ENCODE measurements around the gene SRF.

The SRF gene

DNA sequence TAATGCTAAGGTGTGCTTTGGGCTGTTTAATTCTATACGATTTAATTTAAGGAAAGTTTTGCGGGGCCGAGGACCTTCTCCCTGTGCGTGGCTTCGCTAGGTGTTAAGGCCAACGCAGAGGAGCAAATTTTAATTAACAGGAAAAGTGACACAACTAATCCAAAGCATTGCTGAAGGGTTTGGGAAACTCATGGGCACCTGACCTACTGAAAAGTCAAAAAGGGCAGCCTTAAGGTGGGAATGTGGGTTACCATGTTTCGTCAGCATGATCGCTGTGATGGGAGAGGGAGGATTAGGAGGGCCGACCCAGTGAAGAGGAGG is 10.5 kb downstream of the SRF start:
- no peak for TF ChIP-seq CTCF (IDR thresholded peaks at IDR 0.05)

DNA sequence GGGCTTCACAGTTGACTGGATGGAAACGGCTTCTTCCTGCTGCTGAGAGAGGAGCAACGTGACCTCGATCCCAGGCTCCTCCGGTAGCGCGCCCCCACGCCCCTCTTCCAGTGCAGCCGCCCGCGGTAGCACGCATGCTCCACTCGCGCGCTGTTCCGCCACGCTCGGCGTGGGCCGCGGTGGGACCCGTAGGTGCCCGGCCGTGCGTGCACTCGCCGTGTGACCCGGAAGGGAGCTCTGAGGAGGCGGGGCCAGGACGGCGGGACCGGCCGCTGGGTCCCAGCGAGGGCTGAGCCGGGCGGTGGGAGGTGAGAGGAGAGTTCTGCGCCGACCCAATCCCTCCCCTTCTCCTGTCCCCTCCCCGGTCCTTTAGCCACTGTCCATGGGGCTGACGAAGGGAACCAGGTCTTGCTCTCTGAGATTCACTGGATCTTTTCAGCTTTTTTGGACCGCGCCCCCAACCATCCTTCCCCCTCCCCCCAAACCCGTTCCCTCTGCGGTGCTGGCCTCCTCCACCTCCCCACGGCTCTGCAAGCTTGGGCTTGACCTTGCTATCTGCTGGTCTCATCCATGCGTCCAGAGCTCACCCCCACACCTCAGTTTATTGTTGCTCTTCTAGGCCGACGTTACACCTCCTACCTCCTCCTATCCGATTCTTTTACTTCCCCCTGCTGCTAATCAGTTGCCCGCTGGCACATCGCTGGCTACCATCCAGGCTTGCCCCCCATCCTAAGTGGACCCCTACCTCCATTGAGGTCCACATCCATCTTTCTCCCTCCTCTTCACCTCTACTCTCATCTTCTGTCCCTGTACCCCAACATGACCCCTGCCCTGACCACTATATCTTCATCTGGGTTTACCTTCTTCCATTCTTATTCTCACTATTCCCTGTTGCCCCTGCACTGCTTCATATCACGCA is 11.1 kb downstream of the SRF start, which contains the start of gene CUL9:
Gene CUL9 (plus strand): TSS at position 255 of the 919 bp plus-strand sequence. CDS start 2,115 bp downstream, outside the sequence.
- TF ChIP-seq CTCF (IDR thresholded peaks at IDR 0.05) = no peak

DNA sequence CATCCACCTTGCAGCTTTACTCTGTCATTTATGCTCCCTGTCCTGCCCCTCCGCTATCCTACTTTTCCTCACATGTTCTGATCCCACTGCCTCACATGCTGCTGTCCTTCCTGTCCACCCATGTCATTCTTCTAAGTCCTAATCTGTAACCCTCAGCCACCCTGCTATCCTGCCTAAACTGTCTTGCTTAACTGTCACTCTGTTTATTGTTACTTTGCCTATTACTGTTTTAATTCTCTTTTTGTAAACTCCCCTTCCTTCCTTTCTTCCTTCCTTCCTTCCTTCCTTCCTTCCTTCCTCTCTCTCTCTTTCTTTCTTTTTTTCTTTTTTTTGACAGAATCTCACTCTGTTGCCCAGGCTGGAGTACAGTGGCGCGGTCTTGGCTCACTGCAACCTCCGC is 12.4 kb downstream of the SRF start:
- TF ChIP-seq CTCF (IDR thresholded peaks at IDR 0.05) = no peak

DNA sequence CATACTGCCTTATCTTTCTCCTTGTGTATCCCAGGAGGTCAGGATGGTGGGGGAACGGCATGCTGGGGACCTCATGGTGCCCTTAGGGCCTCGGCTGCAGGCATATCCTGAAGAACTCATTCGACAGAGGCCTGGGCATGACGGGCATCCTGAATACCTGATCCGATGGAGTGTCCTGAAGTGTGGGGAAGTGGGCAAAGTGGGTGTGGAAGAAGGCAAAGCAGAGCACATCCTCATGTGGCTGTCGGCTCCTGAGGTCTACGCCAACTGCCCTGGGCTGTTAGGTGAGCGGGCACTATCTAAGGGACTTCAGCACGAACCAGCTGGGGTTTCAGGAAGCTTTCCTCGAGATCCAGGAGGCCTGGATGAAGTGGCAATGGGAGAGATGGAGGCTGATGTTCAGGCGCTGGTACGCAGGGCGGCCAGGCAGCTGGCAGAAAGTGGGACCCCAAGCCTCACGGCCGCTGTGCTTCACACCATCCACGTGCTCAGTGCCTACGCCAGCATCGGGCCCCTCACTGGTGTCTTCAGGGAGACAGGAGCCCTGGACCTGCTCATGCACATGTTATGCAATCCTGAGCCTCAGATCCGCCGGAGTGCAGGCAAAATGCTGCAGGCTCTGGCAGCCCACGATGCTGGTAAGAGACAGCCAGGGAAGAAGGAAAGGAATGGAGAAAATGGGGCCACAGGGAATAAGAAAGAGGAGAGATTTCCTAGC is 13.4 kb downstream of the SRF start:
- TF ChIP-seq CTCF (IDR thresholded peaks at IDR 0.05) = no peak

GRCh38 chr6:43185391-43185985 is 14.4 kb downstream of the SRF start:
- TF ChIP-seq CTCF (IDR thresholded peaks at IDR 0.05) = no peak

- no peak for TF ChIP-seq CTCF (IDR thresholded peaks at IDR 0.05)
Observed at GRCh38 chr6:43186019-43186418, 14.9 kb downstream of the SRF start.

DNA sequence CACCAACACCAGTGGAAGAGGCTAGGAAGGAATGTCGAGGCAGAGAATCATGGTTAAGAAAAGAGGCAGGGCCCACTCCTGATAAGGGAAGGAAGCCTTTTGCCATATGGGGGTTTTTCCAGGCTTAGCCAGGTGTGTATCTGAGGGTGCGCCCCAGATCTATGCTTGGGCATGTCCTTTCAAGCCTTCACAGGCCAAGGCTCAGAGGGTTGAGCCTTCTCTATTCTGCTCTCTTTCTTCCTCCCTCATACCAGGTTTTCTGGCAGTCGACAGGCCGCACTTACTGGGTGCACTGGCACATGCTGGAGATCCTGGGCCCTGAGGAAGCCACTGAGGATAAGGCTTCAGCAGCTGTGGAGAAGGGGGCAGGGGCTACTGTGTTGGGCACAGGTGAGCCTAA is 15.6 kb downstream of the SRF start:
- no peak for TF ChIP-seq CTCF (IDR thresholded peaks at IDR 0.05)

Data from LNCAP (cell line).